Measurements from ENCODE around the gene IL36B.

The IL36B gene

DNA sequence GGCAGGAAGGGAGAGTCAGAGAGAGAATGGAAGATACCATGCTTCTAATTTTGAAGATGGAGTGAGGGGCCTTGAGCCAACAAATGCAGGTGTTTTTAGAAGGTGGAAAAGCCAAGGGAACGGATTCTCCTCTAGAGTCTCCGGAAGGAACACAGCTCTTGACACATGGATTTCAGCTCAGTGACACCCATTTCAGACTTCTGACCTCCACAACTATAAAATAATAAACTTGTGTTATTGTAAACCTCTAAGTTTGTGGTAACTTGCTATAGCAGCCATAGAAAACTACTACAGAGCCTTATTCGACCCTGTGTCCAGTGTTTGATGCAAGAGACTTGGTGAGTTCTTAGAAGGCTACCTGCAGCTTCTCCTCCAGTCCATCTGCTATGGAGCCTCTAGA is 22.9 kb upstream of the IL36B start:
- no peak for DNase-seq (ENCODE audit: low read depth)

DNA sequence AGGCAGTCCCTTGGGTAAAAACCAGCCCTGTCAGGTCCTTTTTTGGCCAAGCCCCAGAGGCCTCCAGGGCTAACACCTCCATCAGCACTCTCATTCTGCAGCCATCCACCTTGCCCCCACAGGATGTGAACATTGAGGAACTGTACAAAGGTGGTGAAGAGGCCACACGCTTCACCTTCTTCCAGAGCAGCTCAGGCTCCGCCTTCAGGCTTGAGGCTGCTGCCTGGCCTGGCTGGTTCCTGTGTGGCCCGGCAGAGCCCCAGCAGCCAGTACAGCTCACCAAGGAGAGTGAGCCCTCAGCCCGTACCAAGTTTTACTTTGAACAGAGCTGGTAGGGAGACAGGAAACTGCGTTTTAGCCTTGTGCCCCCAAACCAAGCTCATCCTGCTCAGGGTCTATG is 22.4 kb upstream of the IL36B start:
- no peak for DNase-seq (ENCODE audit: low read depth)

DNA sequence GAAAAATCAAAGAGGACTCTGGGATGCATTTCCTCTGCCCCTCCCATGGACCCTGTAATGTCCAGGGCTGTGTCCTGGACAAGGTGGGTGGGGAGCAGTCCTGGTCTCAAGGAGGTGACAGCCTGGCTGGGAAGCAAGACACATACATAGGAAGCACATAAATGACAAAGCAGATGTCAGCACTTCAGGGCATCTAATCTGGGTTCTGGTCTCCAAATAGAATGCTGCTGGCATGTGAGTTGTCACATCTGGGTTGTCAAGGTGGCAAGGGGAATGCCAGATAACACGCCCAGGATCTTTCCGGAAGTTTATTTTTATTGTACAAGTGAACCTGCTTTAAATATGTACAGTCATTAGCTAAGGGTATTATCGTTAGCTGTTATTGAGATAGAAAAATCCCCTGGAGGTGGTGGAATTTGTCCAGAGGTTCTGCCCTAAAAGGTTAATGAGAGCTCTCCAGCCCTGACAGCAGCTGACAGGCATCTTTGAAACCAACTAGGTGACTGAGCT is 20.7 kb upstream of the IL36B start:
- no peak for DNase-seq (ENCODE audit: low read depth)

DNA sequence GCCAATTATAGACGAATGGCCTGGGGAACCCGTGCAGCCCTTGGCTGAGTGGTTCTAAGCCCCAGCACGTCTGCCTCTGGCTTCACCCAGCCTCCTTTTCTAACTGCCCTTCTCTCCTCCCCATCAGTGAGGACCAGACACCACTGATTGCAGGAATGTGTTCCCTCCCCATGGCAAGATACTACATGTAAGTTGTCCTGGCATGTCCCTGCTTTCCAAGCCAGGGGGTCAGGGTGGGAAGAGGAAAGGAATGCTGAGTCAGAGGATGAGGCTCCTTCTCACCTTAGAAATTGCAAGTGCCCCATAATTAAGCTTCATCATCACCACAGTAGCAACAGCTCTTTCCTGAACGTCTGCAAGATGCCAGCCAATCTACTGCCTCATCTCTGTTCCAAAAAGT is 19.9 kb upstream of the IL36B start:
- DNase-seq (ENCODE audit: low read depth) = no peak

DNA sequence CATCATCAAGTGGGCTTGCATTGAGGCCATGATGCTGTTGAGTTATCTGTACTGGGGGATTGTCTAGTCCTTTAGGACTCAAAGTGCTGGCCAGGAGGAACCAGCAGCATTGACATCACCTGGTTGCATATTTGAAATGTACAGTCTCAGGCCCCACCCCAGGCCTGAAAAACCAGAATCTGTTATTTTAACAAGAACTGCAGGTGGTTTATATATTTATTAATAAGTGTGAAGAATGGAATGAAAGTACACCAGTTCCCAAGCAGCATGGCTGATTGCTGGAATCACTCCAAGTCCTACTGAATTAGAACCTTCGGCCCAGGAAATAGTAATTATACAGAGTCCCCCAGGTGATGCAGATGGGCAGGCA is 17.9 kb upstream of the IL36B start:
- DNase-seq (ENCODE audit: low read depth) = no peak

DNA sequence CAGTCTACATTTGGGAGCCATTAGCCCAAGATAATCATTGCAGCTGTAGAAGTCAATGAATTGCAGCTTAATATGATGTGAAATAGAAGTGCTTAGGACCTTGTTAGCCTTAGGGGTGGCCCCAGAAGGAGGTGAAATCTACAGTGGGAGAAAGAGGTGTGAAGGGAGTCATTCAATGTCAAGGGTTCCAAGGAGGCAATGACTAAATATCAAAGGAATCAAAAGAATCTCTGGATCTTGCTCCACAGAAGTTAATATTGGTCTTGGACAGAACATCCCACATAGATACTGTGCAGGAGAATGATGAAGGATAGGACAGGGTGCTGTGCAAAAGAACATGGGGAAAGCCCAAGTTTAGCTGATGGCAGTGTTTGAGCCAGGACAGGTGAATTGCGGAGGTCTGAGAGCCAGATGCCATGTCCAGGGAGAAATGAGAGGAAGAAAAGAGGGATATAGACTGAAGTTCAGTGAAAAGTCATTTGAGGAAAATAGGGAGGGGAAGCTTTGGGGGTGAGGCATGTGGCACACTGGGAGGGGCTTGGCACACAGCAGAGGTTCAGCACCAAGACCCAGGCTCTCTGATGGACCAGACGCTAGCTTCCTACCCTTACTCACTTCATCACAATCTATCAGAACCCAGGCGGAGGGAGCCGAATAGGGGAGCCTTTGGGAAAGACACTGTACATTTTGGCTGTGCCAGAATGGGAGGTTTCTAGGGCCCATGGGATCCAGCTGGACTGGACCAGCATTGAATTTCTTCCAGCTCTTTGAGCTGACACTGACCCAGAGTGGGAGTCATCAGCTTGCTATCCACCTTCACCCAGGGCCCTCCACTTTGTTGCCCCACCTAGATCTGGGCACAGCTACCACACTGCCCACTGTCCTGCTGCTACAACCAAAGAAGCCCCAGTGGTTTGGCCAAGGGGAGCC is 17.3 kb upstream of the IL36B start:
- DNase-seq (ENCODE audit: low read depth) = no peak

DNA sequence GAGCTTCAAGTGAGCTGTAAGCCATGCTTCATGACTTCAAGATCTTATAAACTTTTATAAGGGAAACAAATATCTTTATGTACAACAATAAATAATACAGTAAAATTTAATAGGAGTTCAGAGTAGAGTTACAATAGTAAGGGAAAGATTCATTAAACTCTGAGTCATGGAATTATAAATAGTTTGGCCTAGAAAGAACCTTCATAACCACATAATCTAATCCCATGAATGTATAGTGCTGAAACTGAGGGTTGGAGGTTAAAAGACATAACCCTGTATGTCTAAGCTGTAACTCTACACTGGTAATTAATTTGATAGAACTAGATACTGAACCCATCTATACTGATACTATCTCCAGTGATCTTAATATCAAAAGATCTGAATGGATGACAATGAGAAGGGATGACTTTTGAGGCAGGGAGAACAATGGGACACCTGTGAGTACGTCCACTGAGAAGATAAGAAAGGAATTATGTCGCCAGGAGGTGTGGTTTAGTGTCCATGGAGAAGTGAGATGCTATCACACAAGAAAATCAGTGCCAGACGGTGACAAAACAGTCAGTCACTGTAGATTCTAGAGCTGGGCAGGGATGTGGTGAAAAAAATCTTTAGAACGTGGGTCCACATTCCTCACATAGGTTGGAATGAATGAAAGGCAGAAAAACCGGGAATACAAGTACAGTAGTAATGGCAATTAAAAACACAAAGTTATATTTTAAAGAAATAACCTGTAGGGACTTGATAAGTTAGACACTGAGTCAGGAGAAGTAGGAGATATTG is 16.2 kb upstream of the IL36B start:
- no peak for DNase-seq (ENCODE audit: low read depth)

DNA sequence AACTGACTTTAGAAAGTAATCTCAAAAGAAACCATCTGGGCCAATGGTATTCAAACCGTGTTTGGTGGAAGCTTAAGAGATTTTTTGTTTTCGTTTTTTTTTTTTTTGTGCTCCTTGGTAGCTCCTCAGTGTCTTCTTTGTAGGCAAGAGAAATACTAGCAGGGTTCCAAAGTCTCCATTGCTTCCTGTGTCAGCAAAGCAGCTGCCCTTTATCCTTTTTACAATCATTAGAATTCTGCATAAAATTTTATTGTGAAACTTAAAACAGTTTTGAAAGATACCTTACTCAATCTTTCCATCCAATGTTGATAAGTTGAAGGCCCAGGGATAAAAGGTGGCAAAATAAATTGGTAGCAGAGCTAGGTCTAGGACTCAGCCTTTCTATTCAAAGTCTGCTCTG is 15.6 kb upstream of the IL36B start:
- no peak for DNase-seq (ENCODE audit: low read depth)

DNA sequence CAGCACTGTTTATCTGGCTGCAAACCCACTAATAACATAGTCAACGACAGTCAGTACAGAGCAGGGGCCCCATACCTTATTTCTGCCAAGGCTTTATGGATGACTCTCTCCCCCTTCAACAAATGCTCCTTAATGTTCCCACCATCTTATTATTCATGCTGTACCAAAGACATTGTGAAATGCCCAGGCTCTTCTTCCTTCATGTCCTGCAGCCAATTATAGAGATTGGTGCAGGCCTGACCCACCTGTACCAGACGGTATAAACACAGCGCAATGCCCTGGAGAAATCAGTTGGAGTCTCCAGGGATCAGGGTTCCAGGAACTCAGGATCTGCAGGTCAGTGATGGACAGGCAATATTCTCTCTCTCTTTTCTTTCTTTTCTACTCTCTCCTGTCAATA is 15.0 kb upstream of the IL36B start, which contains the start of gene IL1F10:
Gene IL1F10 (plus strand): TSS at position 290 of the 400 bp plus-strand sequence. CDS start 4,769 bp downstream, outside the sequence.
- DNase-seq (ENCODE audit: low read depth) = no peak

DNA sequence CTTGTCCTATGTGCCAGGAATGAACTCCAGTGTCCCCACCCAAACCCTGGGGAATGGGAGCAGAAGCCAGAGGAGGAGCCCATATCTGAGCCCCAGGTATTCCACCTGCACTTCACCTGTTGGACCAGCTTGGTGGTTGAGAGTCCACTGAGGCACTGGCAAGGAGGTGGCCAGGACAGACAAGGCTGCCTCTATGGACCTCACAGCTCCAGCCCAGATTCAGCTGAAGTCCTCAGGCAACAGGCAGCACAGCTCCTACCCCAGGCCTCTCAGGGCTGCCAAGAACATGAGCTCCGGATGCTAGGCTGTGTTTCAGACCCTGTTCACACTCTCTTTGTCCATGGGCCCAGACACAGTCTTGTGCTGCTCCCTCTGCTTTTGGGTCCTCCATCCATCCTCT is 12.2 kb upstream of the IL36B start:
- DNase-seq (ENCODE audit: low read depth) = no peak

DNA sequence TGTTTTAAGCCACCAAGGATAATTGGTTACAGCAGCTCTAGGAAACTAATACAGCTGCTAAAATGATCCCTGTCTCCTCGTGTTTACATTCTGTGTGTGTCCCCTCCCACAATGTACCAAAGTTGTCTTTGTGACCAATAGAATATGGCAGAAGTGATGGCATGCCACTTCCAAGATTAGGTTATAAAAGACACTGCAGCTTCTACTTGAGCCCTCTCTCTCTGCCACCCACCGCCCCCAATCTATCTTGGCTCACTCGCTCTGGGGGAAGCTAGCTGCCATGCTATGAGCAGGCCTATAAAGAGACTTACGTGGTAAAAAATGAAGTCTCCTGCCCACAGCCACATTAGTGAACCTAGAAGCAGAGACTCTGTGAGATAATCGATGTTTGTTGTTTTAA is 11.6 kb upstream of the IL36B start:
- no peak for DNase-seq (ENCODE audit: low read depth)

DNA sequence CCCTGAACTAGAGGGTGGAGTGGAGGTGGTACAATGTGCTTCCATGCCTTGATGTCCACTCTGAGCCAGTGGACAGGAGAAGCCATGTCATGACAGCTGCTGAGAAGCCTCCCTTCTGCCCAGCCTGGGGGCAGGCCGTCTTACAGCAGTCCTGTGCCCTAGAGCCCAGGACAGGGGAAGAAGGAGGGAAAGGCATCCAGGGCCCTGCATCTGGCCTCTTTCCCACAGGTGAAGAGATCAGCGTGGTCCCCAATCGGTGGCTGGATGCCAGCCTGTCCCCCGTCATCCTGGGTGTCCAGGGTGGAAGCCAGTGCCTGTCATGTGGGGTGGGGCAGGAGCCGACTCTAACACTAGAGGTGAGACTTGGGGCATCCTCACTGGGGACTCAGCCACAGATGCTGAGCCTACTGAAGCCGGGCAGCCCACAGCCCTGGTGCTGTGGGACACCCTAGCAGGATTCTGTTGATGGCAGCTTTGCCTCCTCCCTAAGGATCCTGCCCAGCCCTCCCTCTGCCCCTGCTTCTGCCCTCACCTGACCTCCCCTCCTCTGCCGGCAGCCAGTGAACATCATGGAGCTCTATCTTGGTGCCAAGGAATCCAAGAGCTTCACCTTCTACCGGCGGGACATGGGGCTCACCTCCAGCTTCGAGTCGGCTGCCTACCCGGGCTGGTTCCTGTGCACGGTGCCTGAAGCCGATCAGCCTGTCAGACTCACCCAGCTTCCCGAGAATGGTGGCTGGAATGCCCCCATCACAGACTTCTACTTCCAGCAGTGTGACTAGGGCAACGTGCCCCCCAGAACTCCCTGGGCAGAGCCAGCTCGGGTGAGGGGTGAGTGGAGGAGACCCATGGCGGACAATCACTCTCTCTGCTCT is 9.5 kb upstream of the IL36B start:
- no peak for DNase-seq (ENCODE audit: low read depth)

DNA sequence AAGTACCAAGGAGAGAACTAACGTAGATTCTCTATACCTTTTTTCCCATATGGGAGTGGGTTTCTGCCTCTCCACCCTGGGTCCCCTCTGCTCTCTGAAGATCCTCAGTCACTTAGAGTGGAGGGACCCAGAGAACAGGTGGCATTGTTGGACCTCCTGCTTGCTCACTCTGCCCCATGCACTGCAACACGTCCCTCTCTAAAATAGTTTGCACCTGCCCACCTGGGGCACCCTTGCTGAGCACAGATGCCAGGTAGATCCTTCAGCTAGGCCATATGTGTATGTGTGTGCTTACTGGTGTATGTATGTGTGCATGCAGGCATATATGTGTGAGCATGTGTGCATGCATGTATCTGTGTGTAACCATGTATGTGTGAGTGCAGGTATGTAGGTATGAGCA is 8.6 kb upstream of the IL36B start:
- DNase-seq (ENCODE audit: low read depth) = no peak

DNA sequence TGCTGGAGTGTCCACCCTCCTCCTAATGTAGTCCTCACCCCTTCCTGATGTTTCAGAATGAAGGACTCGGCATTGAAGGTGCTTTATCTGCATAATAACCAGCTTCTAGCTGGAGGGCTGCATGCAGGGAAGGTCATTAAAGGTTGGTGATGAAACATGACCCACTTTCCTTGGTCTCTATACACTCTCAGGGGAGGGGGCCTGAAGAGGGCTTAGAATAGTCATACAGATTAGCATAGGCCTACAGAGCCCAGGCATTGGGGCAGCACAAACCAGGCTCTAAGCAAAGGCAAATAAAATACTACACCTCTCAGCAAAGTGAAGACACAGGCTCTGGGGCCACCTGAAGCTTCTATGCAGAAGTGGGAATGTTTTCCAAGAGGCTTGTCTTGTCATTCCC is 8.1 kb upstream of the IL36B start:
- no peak for DNase-seq (ENCODE audit: low read depth)

DNA sequence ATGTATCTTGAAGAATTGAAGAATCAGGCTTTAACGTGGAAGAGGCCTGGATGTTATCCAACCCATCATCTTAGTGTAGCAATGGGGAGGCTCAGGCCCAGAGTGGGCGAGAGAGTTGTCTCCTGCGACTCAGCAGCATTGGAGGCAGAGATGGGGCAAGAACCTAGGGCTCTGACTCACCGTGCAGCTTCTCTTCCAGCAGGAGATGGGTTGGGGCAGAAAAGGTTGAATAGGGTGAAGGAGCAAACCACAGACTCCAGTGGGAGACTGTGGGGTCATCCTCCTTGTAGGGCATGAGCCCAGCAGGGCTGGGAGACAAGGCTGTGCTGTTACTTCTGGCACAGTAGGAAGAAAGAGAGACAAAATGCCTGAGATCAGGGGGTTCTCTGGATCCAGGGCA is 7.7 kb upstream of the IL36B start:
- DNase-seq (ENCODE audit: low read depth) = no peak

DNA sequence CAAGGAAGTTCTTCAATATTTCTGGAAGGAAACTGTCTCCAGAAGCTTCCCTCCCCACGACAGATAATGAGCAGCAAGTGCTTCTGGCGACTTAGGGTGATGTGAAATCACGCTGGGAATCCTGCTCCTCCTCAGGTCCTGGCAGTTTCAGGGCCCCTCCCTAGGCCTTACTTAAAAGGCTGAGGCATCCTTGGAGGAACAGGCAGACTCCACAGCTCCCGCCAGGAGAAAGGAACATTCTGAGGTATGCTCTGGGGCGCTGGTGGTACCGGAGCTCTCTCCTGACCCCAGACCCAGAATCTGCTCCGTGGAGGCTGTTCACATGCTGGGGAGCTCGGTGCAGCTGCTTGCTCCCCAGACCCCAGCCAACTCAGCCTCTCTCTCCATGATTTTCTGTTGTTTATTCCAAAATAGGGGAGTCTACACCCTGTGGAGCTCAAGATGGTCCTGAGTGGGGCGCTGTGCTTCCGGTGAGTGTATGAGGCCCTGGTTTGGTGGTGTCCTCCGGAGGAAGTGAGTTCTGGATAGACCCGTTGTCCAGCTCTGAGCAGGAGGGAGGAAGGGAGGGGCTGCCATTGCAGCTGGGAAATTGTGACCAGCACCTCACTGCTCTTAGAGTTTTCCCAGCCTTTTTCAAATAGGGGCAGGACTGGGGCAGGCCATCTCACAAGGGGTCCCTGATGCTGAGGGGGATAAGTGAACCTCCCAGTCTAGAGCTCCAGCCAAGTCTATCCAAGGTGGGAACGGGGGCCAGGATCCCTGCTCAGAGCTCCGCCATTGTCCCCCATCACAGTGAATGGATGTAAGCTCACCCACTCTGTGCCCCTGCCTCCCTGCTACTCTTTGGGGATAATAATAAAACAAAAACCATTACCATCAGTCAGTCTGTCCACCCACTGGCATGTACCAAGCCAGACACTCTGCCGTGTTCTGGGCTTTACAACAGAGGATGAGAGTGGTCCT is 6.6 kb upstream of the IL36B start, which contains the start of gene IL36RN:
Gene IL36RN (plus strand): TSS at position 201 of the 963 bp plus-strand sequence. CDS start 241 bp downstream, at position 442.
- DNase-seq (ENCODE audit: low read depth) = no peak

DNA sequence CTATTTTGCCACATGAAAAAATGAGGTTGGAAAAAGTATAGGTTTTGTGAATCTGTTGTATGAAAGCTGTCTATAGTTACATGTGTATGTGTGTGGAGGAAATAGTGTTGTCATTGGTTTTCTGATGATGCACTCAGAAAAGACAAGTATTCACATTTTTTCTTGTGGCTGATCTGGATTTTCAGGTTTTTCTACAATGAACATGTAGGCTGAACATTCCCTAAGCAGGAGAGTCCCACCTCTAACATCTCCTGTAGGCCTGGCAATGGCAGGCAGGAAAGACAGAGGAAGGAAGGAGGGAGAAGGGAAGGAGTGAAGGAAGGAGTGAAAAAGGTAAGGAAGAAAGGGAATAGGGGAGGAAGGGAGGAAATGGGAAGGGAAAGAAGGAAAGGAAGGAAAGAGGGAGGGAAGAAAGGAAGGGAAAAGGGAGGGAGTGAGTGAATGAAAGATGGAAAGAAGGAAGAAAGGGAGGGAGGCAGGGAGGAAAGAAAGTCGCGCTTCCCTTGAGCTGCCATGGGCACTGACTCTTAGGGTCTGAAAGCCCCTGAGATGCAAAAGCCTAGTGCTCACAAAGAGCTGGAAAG is 5.8 kb upstream of the IL36B start:
- DNase-seq (ENCODE audit: low read depth) = no peak

DNA sequence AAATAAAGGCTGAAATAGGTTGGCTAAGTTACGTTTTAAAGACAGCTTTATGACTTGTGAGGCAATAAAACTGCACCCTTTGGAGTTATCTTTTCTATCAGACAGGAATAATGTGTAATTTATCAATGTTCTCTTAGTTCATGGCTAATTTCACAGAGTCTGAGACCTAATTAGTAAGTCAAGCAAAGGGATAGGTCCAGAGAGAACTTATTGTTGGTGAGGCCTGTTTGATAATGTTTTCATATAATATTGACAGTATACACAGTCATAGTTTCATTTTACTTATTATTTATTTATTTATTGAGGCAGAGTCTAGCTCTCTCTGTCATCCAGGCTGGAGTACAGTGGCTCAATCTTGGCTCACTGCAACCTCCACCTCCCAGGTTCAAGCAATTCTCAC is 4.5 kb upstream of the IL36B start:
- no peak for DNase-seq (ENCODE audit: low read depth)

DNA sequence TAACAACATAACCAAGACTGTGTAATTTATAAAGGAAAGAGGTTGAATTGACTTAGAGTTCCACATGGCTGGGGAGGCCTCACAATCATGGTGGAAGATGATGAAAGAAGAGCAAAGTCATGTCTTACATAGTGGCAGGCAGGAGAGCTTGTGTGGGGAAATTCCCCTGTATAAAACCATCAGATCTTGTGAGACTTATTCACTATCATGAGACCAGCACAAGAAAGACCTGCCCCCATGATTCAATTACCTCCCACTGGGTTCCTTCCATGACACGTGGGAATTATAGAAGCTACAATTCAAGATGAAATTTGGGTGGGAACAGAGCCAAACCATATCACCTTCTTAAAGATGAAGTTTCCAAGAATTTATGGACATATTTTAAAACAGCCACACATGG is 3.9 kb upstream of the IL36B start:
- DNase-seq (ENCODE audit: low read depth) = no peak

DNA sequence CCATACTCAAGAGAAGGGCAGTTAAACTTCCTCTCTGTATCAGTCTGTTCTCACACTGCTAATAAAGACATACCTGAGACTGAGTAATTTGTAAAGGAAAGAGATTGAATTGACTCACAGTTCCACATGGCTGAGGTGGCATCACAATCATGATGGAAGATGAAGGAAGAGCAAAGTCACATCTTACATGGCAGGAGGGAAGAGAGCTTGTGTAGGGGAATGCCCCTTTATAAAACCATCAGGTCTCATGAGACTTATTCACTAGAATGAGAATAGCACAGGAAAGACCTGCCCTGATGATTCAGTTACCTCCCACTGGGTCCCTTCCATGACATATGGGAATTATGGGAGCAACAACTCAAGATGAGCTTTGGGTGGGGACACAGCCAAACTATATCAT is 1.4 kb upstream of the IL36B start:
- DNase-seq (ENCODE audit: low read depth) = no peak
